AG04449 (cell line): ENCODE results near the gene DLK1.

Experiments used
- CTCF ChIA-PET: fragments of 350-600 bp; formaldehyde crosslinking; extraction: SDS; loops from one replicate; lab custom pipeline; 2021; ENCODE audit warnings: antibody characterized with exemption; lab: Yijun Ruan, JAX
- POLR2A ChIA-PET: fragments of 400-600, 350-600 bp; formaldehyde crosslinking; extraction: SDS; loops from one replicate; lab custom pipeline; 2020; ENCODE audit warnings: antibody characterized with exemption, inconsistent platforms; lab: Yijun Ruan, JAX
- DNase-seq: peaks from one replicate; pipeline ENCODE4 v3.0.0-alpha.2; 2010; ENCODE audit warnings: low read depth, low spot score
- H3K4me3 ChIP-seq: 2 replicates; pipeline ENCODE4 v1.5.1; 2011; ENCODE audit warnings: low read depth, mild to moderate bottlenecking, control low read depth, low read length
- TF ChIP-seq, protein P1 (sequence below): IDR thresholded peaks from one replicate; pipeline ENCODE4 v1.5.1; 2011; ENCODE audit warnings: mild to moderate bottlenecking, moderate library complexity, low read length, control low read depth, inconsistent platforms; ENCODE audit not compliant: insufficient read depth; ENCODE audit errors: missing control alignments

The DLK1 gene

GRCh38 chr14:100734031-100734990 lies 7.6 kb downstream of the DLK1 start:
- POLR2A ChIA-PET: no interaction called here
- H3K4me3 ChIP-seq: no peak overlapping the region
- DNase-seq: no peak
- TF ChIP-seq, protein P1, sequence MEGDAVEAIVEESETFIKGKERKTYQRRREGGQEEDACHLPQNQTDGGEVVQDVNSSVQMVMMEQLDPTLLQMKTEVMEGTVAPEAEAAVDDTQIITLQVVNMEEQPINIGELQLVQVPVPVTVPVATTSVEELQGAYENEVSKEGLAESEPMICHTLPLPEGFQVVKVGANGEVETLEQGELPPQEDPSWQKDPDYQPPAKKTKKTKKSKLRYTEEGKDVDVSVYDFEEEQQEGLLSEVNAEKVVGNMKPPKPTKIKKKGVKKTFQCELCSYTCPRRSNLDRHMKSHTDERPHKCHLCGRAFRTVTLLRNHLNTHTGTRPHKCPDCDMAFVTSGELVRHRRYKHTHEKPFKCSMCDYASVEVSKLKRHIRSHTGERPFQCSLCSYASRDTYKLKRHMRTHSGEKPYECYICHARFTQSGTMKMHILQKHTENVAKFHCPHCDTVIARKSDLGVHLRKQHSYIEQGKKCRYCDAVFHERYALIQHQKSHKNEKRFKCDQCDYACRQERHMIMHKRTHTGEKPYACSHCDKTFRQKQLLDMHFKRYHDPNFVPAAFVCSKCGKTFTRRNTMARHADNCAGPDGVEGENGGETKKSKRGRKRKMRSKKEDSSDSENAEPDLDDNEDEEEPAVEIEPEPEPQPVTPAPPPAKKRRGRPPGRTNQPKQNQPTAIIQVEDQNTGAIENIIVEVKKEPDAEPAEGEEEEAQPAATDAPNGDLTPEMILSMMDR: no peak
- CTCF ChIA-PET: interaction anchor here (0.6 to 1.0 kb wide), 2 partner anchors 24 to 336 kb away, joined by 3 read pairs; no protein-coding TSS in a partner anchor

GRCh38 chr14:100735271-100735670 lies 8.6 kb downstream of the DLK1 start:
- no peak overlapping the region for H3K4me3 ChIP-seq
- DNase-seq: no peak
- CTCF ChIA-PET: interaction anchor here (1.0 kb wide), 1 partner anchor 25 kb away, joined by 3 read pairs; no protein-coding TSS in a partner anchor
- TF ChIP-seq, protein P1: no peak
- POLR2A ChIA-PET: no interaction called here

DNA sequence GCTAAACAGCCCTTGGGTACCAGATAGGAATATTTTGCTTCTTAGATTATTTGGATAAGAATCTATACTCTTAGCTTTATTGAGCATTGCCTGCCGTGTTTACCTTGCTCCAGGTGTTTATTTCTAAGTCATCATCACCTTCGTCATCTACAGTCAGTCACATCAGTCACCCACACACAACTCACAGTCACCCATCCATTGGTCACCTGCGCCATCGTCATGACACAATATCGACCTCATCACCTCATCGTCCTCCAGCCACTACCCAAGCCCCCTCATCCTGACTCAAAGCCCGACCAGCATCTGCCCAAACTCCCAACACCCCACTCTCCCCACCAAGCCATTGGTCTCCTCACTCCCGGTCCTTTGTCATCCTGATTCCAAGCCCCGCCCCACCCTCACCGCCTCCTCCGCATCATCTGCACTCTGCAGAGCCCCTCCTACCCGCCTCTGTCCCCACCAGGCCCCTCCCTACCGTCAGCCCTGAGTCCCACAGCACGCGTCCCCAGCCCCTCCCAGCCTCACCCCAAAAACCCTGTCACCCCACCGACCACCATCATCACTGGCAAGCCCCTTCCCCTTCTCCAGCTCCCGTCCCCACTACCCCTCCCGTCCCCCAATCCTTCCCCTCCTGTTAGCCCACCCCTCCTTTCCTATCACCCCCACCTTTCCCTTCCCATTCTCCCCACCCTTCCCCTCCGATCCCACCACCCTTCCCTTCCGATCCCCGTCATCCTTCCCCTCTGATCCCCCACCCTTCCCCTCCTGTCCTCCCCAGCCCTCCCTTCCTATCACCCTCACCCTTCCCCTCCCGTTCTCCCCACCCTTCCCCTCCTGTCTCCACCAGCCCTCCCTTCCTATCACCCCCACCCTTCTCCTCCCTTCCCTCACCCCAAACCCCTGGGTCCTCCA lies 9.8 kb downstream of the DLK1 start:
- TF ChIP-seq, protein P1: no peak
- no peak for DNase-seq
- CTCF ChIA-PET: no interaction called here
- POLR2A ChIA-PET: no interaction called here
- no peak overlapping the region for H3K4me3 ChIP-seq

DNA sequence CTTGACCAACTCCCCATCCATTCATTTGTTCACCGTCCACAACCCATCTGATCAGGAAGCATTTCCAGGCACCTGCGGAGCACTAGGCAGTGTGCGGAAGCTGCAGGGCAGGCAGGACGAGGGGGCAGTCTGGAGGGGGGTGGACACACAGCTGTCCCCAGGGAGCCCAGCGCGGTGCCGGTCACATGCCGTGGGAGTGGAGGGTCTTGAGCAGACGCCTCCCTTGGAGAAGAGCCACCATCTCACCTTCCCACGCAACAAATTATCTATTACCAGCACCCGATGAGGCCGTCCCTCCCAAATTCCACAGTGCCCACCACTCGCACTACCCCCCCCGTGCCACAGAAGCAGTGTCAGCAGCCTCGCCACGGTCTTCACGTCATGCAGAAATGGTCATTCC lies 10.8 kb downstream of the DLK1 start:
- ChIA-PET CTCF (no interaction called here), POLR2A (no interaction called here)
- TF ChIP-seq, protein P1: no peak
- no peak for DNase-seq
- no peak overlapping the region for H3K4me3 ChIP-seq

GRCh38 chr14:100738269-100738691 lies 11.6 kb downstream of the DLK1 start:
- H3K4me3 ChIP-seq: no peak overlapping the region
- no peak for DNase-seq
- TF ChIP-seq, protein P1: no peak
- ChIA-PET CTCF (no interaction called here), POLR2A (no interaction called here)
